Fibroblast of lung (primary cell): Measurements from ENCODE around the gene RBM33. TPM values are rescaled to one million over a fixed set of nuclear protein-coding genes. Genes with fewer than 3 reads are reported as not detected.

ENCODE experiments used
- DNase-seq, 2 donors: peaks; one replicate each; pipeline versions ENCODE4 v3.0.0 to v3.0.0-alpha.2; 2010; ENCODE audit warnings: low read depth in 2 of 2
- H2AFZ ChIP-seq: 2 replicates; pipeline ENCODE4 v1.5.1; 2012; ENCODE audit warnings: low read length, control low read depth, inconsistent platforms
- H3K27ac ChIP-seq: 2 replicates; pipeline ENCODE4 v1.5.1; 2011; ENCODE audit warnings: low read length, control low read depth; ENCODE audit not compliant: insufficient read depth
- H3K27me3 ChIP-seq: 2 replicates; pipeline ENCODE4 v1.5.1; 2011; ENCODE audit warnings: mild to moderate bottlenecking, low read length; ENCODE audit not compliant: control insufficient read depth, insufficient read depth
- H3K36me3 ChIP-seq: 2 replicates; pipeline ENCODE4 v1.5.1; 2011; ENCODE audit warnings: low read length; ENCODE audit not compliant: control insufficient read depth, insufficient read depth
- H3K4me1 ChIP-seq: 2 replicates; pipeline ENCODE4 v1.5.1; 2011; ENCODE audit warnings: low read length; ENCODE audit not compliant: control insufficient read depth, insufficient read depth; ENCODE audit errors: extremely low read depth
- H3K4me2 ChIP-seq: 2 replicates; pipeline ENCODE4 v1.5.1; 2011; ENCODE audit warnings: low read length, control low read depth; ENCODE audit not compliant: insufficient read depth; ENCODE audit errors: extremely low read depth
- H3K4me3 ChIP-seq, 4 experiments: fragments of 200-600 bp in 1 of 4; sonication (generic) in 1 of 4; replicated peaks in 1 of 4; 2 replicates each; pipeline ENCODE4 v1.5.1; 2011 to 2016; ENCODE audit warnings: low read length in 4 of 4, low read depth in 3 of 4, mild to moderate bottlenecking in 3 of 4, control low read depth in 2 of 4, inconsistent platforms in 1 of 4, mixed read lengths in 1 of 4; ENCODE audit not compliant: insufficient read depth in 1 of 4; ENCODE audit errors: control extremely low read depth in 1 of 4
- H3K79me2 ChIP-seq: 2 replicates; pipeline ENCODE4 v1.5.1; 2012; ENCODE audit warnings: mild to moderate bottlenecking, low read length, inconsistent platforms; ENCODE audit not compliant: control insufficient read depth, insufficient read depth
- H3K9ac ChIP-seq: 2 replicates; pipeline ENCODE4 v1.5.1; 2011; ENCODE audit warnings: mild to moderate bottlenecking, low read length, control low read depth; ENCODE audit not compliant: insufficient read depth
- H3K9me3 ChIP-seq: 2 replicates; pipeline ENCODE4 v1.5.1; 2012; ENCODE audit warnings: low read depth, low read length; ENCODE audit not compliant: control insufficient read depth, insufficient read depth
- H4K20me1 ChIP-seq: 2 replicates; pipeline ENCODE4 v1.5.1; 2011; ENCODE audit warnings: low read length; ENCODE audit not compliant: control insufficient read depth, insufficient read depth; ENCODE audit errors: extremely low read depth
- CTCF ChIP-seq, 2 donors: IDR thresholded peaks in 1 of 2; conservative IDR thresholded peaks in 1 of 2; 1 replicate in 1 of 2; 2 replicates in 1 of 2; pipeline ENCODE4 v1.5.1; 2011 to 2012; ENCODE audit warnings: low read length in 2 of 2, control low read depth in 1 of 2, inconsistent platforms in 1 of 2, low read depth in 1 of 2, mild to moderate bottlenecking in 1 of 2
- EZH2 ChIP-seq: IDR thresholded peaks from 2 replicates; pipeline ENCODE4 v1.5.1; 2012; ENCODE audit warnings: low read length, control low read depth, mild to moderate bottlenecking; ENCODE audit errors: missing control alignments
- polyA plus RNA-seq, 2 donors: library from polyadenylated mRNA; depleted of rRNA in 1 of 2; stranded (reverse) in 1 of 2; unstranded in 1 of 2; fragments of >200 nt; gene quantifications; 2 replicates each; pipeline ENCODE4 v1.2.1, GENCODE V29; 2011 to 2012; ENCODE audit warnings: missing spikeins in 1 of 2
- total RNA-seq: library from RNA; depleted of rRNA; stranded (reverse); fragments of >200 nt; gene quantifications from 2 replicates; pipeline ENCODE4 v1.2.1, GENCODE V29; 2014

Gene RBM33
- total and polyA plus RNA-seq, 2 donors (not counting 1 experiment from before 2014, with no cell fraction given) = 6.9 to 33.2 TPM

GRCh38 chr7:155824227-155824886 lies 179.9 kb downstream of the RBM33 start:
- Histone ChIP-seq H2AFZ (no peak overlapping the region), H3K36me3 (no peaks in the 10 kb centered on the region), H3K79me2 (no peaks in the 10 kb centered on the region), H3K9ac (no peak overlapping the region), H3K27ac (no peak overlapping the region), H3K4me1 (no peaks in the 10 kb centered on the region), H3K4me2 (no peak overlapping the region), H3K9me3 (no peaks in the 10 kb centered on the region), H4K20me1 (no peaks in the 10 kb centered on the region), H3K4me3 (no peak overlapping the region), H3K27me3 (no peaks in the 10 kb centered on the region)
- no peak for TF ChIP-seq EZH2
- no peak for TF ChIP-seq CTCF (conservative IDR thresholded peaks at IDR 0.05 in 1 of 2, IDR thresholded peaks at IDR 0.05 in 1 of 2; ENCODE audit: low read depth in 1 of 2, low read length in 2 of 2)
- DNase-seq = peak; percentile 56 to 83

GRCh38 chr7:155825336-155825735 lies 180.9 kb downstream of the RBM33 start:
- Histone ChIP-seq H3K4me1 (no peaks in the 10 kb centered on the region), H3K9me3 (no peaks in the 10 kb centered on the region), H3K4me3 (no peak overlapping the region), H3K27me3 (no peaks in the 10 kb centered on the region), H3K27ac (no peak overlapping the region), H3K9ac (no peak overlapping the region), H3K4me2 (no peak overlapping the region), H2AFZ (no peak overlapping the region), H4K20me1 (no peaks in the 10 kb centered on the region), H3K79me2 (no peaks in the 10 kb centered on the region), H3K36me3 (no peaks in the 10 kb centered on the region)
- no peak for DNase-seq
- TF ChIP-seq CTCF (conservative IDR thresholded peaks at IDR 0.05 in 1 of 2, IDR thresholded peaks at IDR 0.05 in 1 of 2; ENCODE audit: low read depth in 1 of 2, low read length in 2 of 2) (no peak), EZH2 (no peak)

- no peak overlapping the region for H3K4me3 ChIP-seq
- H4K20me1 ChIP-seq = no peaks in the 10 kb centered on the region
- no peak for TF ChIP-seq CTCF (conservative IDR thresholded peaks at IDR 0.05 in 1 of 2, IDR thresholded peaks at IDR 0.05 in 1 of 2; ENCODE audit: low read depth in 1 of 2, low read length in 2 of 2)
- no peak for TF ChIP-seq EZH2
- no peaks in the 10 kb centered on the region for H3K9me3 ChIP-seq
- H3K27ac ChIP-seq = no peak overlapping the region
- no peaks in the 10 kb centered on the region for H3K27me3 ChIP-seq
- no peaks in the 10 kb centered on the region for H3K36me3 ChIP-seq
- no peak overlapping the region for H3K4me2 ChIP-seq
- H3K79me2 ChIP-seq = no peaks in the 10 kb centered on the region
- no peak overlapping the region for H2AFZ ChIP-seq
- no peak overlapping the region for H3K9ac ChIP-seq
- H3K4me1 ChIP-seq = no peaks in the 10 kb centered on the region
- no peak for DNase-seq
Measured at GRCh38 chr7:155829796-155830470, 185.5 kb downstream of the RBM33 start.

Other genes starting within 250 kb of the RBM33 start
- gene EN2, start 186.5 kb upstream of the RBM33 start, total RNA-seq = under 0.01 TPM in 1 of 2 replicates, not detected in the other
- not detected in 2 replicates for gene EN2, start 186.5 kb upstream of the RBM33 start, polyA plus RNA-seq
- gene CNPY1, start 98.1 kb upstream of the RBM33 start, total RNA-seq = not detected in 2 replicates
- gene CNPY1, start 98.1 kb upstream of the RBM33 start, polyA plus RNA-seq = not detected in 2 replicates
- gene SHH, start 167.8 kb downstream of the RBM33 start, total RNA-seq = under 0.01 TPM in 2 replicates
- not detected in 2 replicates for gene SHH, start 167.8 kb downstream of the RBM33 start, polyA plus RNA-seq